ENCODE data around the gene GSTA3.

Gene GSTA3

GRCh38 chr6:52942221-52942620 is 32.7 kb upstream of the GSTA3 start:
- H3K27me3 ChIP-seq = peaks cover 11% of the 10 kb centered on the region
- no peaks in the 10 kb centered on the region for H3K4me1 ChIP-seq (ENCODE audit: control insufficient read depth in 1 of 2, insufficient read depth in 1 of 2, low read depth in 1 of 2, low read length in 1 of 2)
- H3K36me3 ChIP-seq = no peaks in the 10 kb centered on the region
- no peak for TF ChIP-seq CTCF (IDR thresholded peaks at IDR 0.05)
- no peak overlapping the region for H3K27ac ChIP-seq
- H3K9me3 ChIP-seq = no peaks in the 10 kb centered on the region
- H3K4me3 ChIP-seq (ENCODE audit: low read depth in 1 of 2, low read length in 1 of 2) = no peak overlapping the region

- Histone ChIP-seq H3K9me3 (no peaks in the 10 kb centered on the region), H3K27ac (no peak overlapping the region), H3K4me1 (ENCODE audit: control insufficient read depth in 1 of 2, insufficient read depth in 1 of 2, low read depth in 1 of 2, low read length in 1 of 2) (no peaks in the 10 kb centered on the region), H3K27me3 (no peaks in the 10 kb centered on the region), H3K36me3 (no peaks in the 10 kb centered on the region), H3K4me3 (ENCODE audit: low read depth in 1 of 2, low read length in 1 of 2) (no peak overlapping the region)
- TF ChIP-seq CTCF (IDR thresholded peaks at IDR 0.05) = no peak
Measured at GRCh38 chr6:52937908-52938307, 28.4 kb upstream of the GSTA3 start.

GRCh38 chr6:52933778-52934177 is 24.3 kb upstream of the GSTA3 start:
- Histone ChIP-seq H3K36me3 (no peaks in the 10 kb centered on the region), H3K27ac (no peak overlapping the region), H3K27me3 (no peaks in the 10 kb centered on the region), H3K4me3 (ENCODE audit: low read depth in 1 of 2, low read length in 1 of 2) (no peak overlapping the region), H3K9me3 (no peaks in the 10 kb centered on the region), H3K4me1 (ENCODE audit: control insufficient read depth in 1 of 2, insufficient read depth in 1 of 2, low read depth in 1 of 2, low read length in 1 of 2) (no peaks in the 10 kb centered on the region)
- no peak for TF ChIP-seq CTCF (IDR thresholded peaks at IDR 0.05)

GRCh38 chr6:52931351-52931750 is 21.9 kb upstream of the GSTA3 start:
- H3K4me1 ChIP-seq (ENCODE audit: control insufficient read depth in 1 of 2, insufficient read depth in 1 of 2, low read depth in 1 of 2, low read length in 1 of 2) = no peaks in the 10 kb centered on the region
- TF ChIP-seq CTCF (IDR thresholded peaks at IDR 0.05) = no peak
- no peaks in the 10 kb centered on the region for H3K36me3 ChIP-seq
- H3K4me3 ChIP-seq (ENCODE audit: low read depth in 1 of 2, low read length in 1 of 2) = no peak overlapping the region
- no peak overlapping the region for H3K27ac ChIP-seq
- no peaks in the 10 kb centered on the region for H3K27me3 ChIP-seq
- no peaks in the 10 kb centered on the region for H3K9me3 ChIP-seq

- no peak overlapping the region for H3K27ac ChIP-seq
Measured at GRCh38 chr6:52929321-52930164, 20.0 kb upstream of the GSTA3 start.

More at GRCh38 chr6:52929321-52930164, 20.0 kb upstream of the GSTA3 start:
- no peaks in the 10 kb centered on the region for H3K36me3 ChIP-seq
- TF ChIP-seq CTCF (IDR thresholded peaks at IDR 0.05) = no peak
- no peak overlapping the region for H3K4me3 ChIP-seq (ENCODE audit: low read depth in 1 of 2, low read length in 1 of 2)
- no peaks in the 10 kb centered on the region for H3K9me3 ChIP-seq
- H3K4me1 ChIP-seq (ENCODE audit: control insufficient read depth in 1 of 2, insufficient read depth in 1 of 2, low read depth in 1 of 2, low read length in 1 of 2) = no peaks in the 10 kb centered on the region
- no peaks in the 10 kb centered on the region for H3K27me3 ChIP-seq
